K562 (cell line): ENCODE data around the gene OBSL1. TPM values are rescaled to one million over a fixed set of nuclear protein-coding genes. Genes with fewer than 3 reads are reported as not detected.

Experiments
- ARID4B ChIP-seq: sonication (generic); formaldehyde crosslinking; IDR thresholded peaks from 2 replicates; pipeline ENCODE4 v1.8.0; 2022; ENCODE audit warnings: mild to moderate bottlenecking, missing genetic modification reagents
- FOSL1 ChIP-seq: fragments of 200-800 bp; sonication (Bioruptor generic); conservative IDR thresholded peaks from 2 replicates; pipeline ENCODE4 v1.6.1; 2016; ENCODE audit warnings: missing genetic modification characterization, missing compliant biosample characterization
- GABPB1 ChIP-seq: sonication (generic); formaldehyde crosslinking; IDR thresholded peaks from 2 replicates; pipeline ENCODE4 v1.8.0; 2022; ENCODE audit warnings: mild to moderate bottlenecking, missing genetic modification reagents
- KAT8 ChIP-seq: fragments of 450-650 bp; IDR thresholded peaks from 2 replicates; pipeline ENCODE4 v1.6.1; 2016; ENCODE audit warnings: low read depth, mild to moderate bottlenecking
- MAFF ChIP-seq: IDR thresholded peaks from 2 replicates; pipeline ENCODE4 v1.6.1; 2012; ENCODE audit warnings: low read length, improper control_type of control experiment
- RBM14 ChIP-seq: fragments of 200-400 bp; formaldehyde crosslinking; IDR thresholded peaks from 2 replicates; pipeline ENCODE4 v1.6.1; 2018; ENCODE audit warnings: low read depth, mild to moderate bottlenecking, low read length, moderate library complexity, borderline replicate concordance; ENCODE audit not compliant: insufficient read depth
- SP1 ChIP-seq: sonication (generic); formaldehyde crosslinking; IDR thresholded peaks from 2 replicates; pipeline ENCODE4 v1.8.1; 2022; ENCODE audit warnings: mild to moderate bottlenecking, missing genetic modification reagents
- SRSF3 ChIP-seq: fragments of 200-400 bp; formaldehyde crosslinking; IDR thresholded peaks from 2 replicates; pipeline ENCODE4 v1.6.1; 2016; ENCODE audit warnings: mild to moderate bottlenecking, low read length, moderate library complexity; ENCODE audit not compliant: insufficient read depth
- ZBTB33 ChIP-seq: sonication (generic); formaldehyde crosslinking; IDR thresholded peaks from 2 replicates; pipeline ENCODE4 v1.8.1; 2023; ENCODE audit warnings: mild to moderate bottlenecking, missing genetic modification reagents
- ZSCAN29 ChIP-seq: fragments of 450-650 bp; IDR thresholded peaks from 2 replicates; pipeline ENCODE4 v1.6.1; 2017
- polyA plus RNA-seq, 8 experiments: library from polyadenylated mRNA; depleted of rRNA in 4 of 8; stranded (reverse) in 5 of 8; unstranded in 3 of 8; fragments of >200 nt; fragmentation: Nextera tagmentation in 2 of 8; fragmentation: Illumina TruSeq in 1 of 8; extraction: Ambion mirVana in 2 of 8; extraction: Trizol in 1 of 8; gene quantifications; 2 replicates each; pipeline versions ENCODE4 v1.2.1 to v1.2.3, GENCODE V29; 2011 to 2014; ENCODE audit warnings: inconsistent platforms in 1 of 8, missing spikeins in 1 of 8
- total RNA-seq, 7 experiments: library from RNA; depleted of rRNA in 6 of 7; stranded (reverse); fragments of >200 nt in 6 of 7; fragmentation: Illumina TruSeq in 2 of 7; extraction: Trizol in 2 of 7; gene quantifications; 2 replicates each; pipeline versions ENCODE4 v1.2.1 to v1.2.3, GENCODE V29; 2011 to 2021; ENCODE audit warnings: low replicate concordance in 1 of 7
- TF ChIP-seq, protein P1 (sequence below), 2 experiments: fragments of 450-650 bp; IDR thresholded peaks; 2 replicates each; pipeline ENCODE4 v1.6.1; 2016; ENCODE audit warnings: mild to moderate bottlenecking in 2 of 2, borderline replicate concordance in 1 of 2, low read depth in 1 of 2, moderate library complexity in 1 of 2

OBSL1 gene
- total and polyA plus RNA-seq, 9 of the 15 experiments (the other 6 are each of a cell fraction or from before 2014, with no cell fraction given) = 1.2 to 26.6 (median 8.6) TPM

DNA sequence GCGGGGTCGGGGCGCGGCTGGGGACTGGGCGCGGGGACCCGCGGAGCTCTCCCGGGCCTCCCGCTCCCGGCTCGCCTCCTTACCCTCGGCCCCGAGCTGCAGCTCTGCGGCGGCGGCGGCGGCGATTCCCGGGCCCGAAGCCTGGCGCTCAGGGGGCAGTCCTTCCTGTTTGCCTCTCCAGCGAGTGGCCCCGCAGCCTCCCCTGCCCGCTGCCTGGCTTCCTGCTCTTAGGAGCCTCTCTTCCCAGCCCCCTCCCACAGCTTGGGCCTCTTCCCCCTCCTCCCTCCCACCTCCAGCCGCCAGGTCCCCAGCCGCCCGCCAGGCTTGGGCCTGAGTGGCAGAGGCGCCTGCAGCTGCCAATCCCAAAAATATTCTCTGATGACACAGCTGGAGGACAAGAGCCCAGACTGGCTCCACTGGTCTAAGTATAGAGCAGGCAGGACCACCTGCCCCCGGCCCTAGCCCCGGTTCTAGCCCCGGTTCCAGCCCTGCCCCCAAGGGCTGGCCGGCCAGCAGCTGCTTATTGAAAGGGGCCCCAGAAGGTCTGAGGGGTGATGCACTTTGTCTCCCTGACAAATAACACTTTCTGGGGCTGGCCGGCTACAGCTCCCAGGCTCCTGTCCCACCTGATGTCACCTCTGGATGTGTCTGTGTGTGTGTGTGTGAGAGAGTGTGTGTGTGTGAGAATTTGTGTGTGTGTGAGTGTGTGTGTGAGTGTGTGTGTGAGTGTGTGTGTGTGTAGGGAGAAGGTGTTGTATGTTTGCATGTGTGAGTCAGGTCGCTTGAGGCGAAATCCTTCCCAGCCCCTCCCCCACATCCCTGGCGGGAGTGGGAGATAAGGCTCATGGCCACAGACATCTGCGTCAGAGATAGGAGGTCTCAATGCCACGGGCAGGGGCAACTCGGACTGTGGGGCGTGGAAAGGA, at the start of gene OBSL1 (continued):
- 0 out of 2 replicates have a peak, but pooled peaks have one; percentile 37 for TF ChIP-seq ARID4B
- TF ChIP-seq SRSF3 = no peak
- TF ChIP-seq GABPB1 = 0 out of 2 replicates have a peak, but pooled peaks have one; percentile 28
- no peak for TF ChIP-seq RBM14
- no peak for TF ChIP-seq ZBTB33 (CRISPR knock-in tag)
- no peak for TF ChIP-seq MAFF
- TF ChIP-seq SP1 (CRISPR knock-in tag) = peak; percentile 70; the same call in 1 of the 2 replicates
- TF ChIP-seq, protein P1, sequence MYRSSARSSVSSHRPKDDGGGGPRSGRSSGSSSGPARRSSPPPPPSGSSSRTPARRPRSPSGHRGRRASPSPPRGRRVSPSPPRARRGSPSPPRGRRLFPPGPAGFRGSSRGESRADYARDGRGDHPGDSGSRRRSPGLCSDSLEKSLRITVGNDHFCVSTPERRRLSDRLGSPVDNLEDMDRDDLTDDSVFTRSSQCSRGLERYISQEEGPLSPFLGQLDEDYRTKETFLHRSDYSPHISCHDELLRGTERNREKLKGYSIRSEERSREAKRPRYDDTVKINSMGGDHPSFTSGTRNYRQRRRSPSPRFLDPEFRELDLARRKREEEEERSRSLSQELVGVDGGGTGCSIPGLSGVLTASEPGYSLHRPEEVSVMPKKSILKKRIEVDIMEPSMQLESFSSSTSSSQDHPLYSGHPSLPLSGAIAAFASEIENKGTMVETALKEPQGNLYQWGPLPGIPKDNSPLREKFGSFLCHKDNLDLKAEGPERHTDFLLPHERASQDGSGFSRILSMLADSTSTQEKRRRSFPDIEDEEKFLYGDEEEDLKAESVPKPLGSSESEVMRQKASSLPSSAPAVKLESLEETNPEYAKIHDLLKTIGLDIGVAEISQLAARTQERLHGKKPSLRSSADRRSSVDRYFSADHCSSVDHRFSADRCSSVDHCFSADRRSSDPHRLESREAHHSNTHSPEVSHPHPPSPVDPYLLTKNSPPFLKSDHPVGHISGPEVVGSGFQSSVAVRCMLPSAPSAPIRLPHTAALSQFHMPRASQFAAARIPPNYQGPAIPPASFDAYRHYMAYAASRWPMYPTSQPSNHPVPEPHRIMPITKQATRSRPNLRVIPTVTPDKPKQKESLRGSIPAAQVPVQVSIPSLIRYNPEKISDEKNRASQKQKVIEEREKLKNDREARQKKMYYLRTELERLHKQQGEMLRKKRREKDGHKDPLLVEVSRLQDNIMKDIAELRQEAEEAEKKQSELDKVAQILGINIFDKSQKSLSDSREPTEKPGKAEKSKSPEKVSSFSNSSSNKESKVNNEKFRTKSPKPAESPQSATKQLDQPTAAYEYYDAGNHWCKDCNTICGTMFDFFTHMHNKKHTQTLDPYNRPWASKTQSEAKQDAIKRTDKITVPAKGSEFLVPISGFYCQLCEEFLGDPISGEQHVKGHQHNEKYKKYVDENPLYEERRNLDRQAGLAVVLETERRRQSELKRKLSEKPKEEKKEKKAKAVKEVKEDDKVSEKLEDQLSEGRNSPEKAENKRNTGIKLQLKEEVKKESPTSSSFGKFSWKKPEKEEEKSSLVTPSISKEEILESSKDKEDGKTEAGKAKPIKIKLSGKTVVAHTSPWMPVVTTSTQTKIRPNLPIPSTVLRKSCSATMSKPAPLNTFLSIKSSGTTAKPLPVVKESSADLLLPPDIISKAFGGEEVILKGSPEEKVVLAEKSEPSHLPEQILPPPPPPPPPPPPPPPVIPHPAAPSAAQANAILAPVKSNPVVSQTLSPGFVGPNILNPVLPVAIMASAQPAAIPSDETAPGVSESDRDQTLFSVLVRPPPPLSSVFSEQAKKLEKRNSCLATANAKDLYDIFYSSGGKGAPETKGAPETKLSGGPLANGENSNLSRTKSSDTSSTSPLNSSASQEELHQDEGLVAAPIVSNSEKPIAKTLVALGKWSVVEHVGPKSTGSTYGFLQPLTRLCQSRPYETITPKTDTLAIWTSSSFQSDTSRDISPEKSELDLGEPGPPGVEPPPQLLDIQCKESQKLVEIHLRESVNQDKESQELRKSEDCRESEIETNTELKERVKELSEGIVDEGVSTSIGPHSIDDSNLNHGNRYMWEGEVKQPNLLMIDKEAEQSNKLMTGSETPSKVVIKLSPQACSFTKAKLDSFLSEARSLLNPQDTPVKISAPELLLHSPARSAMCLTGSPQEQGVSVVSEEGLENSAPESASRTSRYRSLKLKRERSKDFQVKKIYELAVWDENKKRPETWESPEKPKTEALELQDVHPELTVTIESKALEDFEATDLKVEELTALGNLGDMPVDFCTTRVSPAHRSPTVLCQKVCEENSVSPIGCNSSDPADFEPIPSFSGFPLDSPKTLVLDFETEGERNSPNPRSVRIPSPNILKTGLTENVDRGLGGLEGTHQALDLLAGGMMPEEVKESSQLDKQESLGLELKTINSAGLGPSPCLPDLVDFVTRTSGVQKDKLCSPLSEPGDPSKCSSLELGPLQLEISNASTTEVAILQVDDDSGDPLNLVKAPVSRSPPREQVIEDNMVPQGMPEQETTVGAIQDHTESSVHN (IDR thresholded peaks at IDR 0.05; ENCODE audit: borderline replicate concordance in 1 of 2, low read depth in 1 of 2) = peak in 1 of 2 experiments; percentile 74; a peak in 2 of 4 replicates
- TF ChIP-seq ZSCAN29 = no peak
- no peak for TF ChIP-seq KAT8
- peak; percentile 88 for TF ChIP-seq FOSL1 (tag)
